ENCODE results near the gene KLF7.

DNA sequence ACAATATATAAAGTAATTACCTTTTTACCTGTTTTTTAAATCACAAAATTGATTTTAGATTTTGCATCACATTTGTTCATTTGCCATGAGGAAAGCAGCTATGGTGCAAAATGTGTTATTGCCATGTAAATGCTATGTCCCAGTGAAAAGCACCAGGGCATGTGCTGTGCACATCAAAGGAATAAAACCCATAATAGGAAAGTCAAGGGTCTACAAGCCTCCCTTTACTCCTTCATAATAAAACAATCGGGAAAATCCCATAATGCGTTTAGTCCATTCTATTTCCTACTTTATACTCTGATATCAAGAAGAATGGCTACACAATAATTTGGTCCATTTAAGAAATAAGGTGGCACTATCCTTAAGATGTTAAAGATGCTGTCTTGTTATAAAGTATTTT is 53.0 kb downstream of the KLF7 start:
- TF ChIP-seq CTCF (IDR thresholded peaks at IDR 0.05; ENCODE audit: poor library complexity, severe bottlenecking) (no peak), MXI1 (conservative IDR thresholded peaks at IDR 0.05; ENCODE audit: poor library complexity, severe bottlenecking) (no peak), TAF1 (IDR thresholded peaks at IDR 0.05; ENCODE audit: low read depth) (no peak)
